ENCODE data around the gene KRT20. TPM values are rescaled to one million over a fixed set of nuclear protein-coding genes. Genes with fewer than 3 reads are reported as not detected.
A peak's percentile ranks its signal among the peaks of the same experiment; 100 is the strongest.

KRT20 gene
- total RNA-seq, 1 donor from 2014 or later: 13.0 TPM

DNA sequence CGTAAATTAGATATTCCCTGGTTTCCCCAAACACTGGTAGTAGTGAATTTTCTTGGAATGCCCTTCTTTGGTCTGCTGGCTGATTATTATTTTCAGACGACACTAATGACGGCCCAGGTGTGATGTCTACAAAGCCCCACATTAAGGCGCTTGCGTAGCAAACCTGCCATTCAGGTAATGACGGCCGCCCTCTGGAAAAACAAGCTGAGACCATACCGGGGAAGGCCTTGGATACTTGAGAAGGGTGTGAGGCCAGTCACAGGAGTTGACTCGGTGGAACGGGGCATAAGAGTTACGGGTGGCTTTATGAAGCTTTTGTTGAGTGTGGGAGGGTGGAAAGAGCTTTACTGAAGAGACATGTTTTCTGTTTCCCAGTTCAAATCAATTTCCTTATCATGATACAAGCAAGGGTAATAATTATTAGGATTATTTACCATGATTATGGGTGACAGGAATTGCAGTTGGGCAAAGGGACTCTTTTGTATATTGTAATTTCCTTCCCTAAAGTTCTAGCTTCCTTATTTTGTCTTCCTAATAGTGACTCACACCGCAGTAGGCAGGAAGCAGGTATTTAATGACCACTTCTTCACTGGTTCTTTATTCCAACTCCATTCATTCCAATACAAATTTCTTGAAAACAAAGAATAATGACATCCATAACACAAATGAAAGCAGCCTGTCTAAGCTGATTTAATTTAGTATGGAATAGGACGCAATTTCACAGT, 27.6 kb upstream of the KRT20 start:
- H3K4me3 Mint-ChIP-seq: peak overlapping the region; percentile 35
- DNase-seq (ENCODE audit: extremely low spot score, unreplicated experiment): no peak
- TF ChIP-seq, protein P1, sequence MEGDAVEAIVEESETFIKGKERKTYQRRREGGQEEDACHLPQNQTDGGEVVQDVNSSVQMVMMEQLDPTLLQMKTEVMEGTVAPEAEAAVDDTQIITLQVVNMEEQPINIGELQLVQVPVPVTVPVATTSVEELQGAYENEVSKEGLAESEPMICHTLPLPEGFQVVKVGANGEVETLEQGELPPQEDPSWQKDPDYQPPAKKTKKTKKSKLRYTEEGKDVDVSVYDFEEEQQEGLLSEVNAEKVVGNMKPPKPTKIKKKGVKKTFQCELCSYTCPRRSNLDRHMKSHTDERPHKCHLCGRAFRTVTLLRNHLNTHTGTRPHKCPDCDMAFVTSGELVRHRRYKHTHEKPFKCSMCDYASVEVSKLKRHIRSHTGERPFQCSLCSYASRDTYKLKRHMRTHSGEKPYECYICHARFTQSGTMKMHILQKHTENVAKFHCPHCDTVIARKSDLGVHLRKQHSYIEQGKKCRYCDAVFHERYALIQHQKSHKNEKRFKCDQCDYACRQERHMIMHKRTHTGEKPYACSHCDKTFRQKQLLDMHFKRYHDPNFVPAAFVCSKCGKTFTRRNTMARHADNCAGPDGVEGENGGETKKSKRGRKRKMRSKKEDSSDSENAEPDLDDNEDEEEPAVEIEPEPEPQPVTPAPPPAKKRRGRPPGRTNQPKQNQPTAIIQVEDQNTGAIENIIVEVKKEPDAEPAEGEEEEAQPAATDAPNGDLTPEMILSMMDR (conservative IDR thresholded peaks at IDR 0.05): no peak
- peak overlapping the region; percentile 92 for H3K27ac Mint-ChIP-seq
- no peaks in the 10 kb centered on the region for H3K9me3 Mint-ChIP-seq
- H3K27me3 Mint-ChIP-seq: no peaks in the 10 kb centered on the region
- H3K36me3 Mint-ChIP-seq: no peaks in the 10 kb centered on the region
- H3K4me1 Mint-ChIP-seq (ENCODE audit: unreplicated experiment): peaks cover 22% of the 10 kb centered on the region

DNA sequence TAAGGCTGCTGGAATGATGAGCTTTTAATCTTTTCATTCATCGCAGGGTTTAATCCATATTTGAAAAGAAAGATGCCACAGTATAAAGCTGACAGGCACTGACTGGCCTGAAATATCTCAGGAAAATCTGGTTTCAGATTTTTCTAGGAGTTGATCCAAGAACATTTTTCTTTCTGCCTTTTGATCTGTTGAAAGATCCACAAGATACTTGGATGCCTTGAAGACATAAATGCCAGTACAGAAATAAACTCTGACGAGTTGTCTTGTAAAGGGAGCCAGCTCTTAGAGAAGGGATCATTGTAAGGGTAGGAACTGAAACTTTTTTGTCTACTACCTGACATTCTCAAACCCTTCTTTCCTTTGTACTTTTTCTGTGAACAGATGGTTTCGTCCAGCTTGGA, 25.4 kb upstream of the KRT20 start:
- H3K27ac Mint-ChIP-seq: peak overlapping the region; percentile 94
- peak overlapping the region; percentile 46 for H3K4me3 Mint-ChIP-seq
- no peaks in the 10 kb centered on the region for H3K27me3 Mint-ChIP-seq
- H3K9me3 Mint-ChIP-seq: no peaks in the 10 kb centered on the region
- DNase-seq (ENCODE audit: extremely low spot score, unreplicated experiment): no peak
- no peaks in the 10 kb centered on the region for H3K36me3 Mint-ChIP-seq
- TF ChIP-seq, protein P1 (conservative IDR thresholded peaks at IDR 0.05): no peak
- H3K4me1 Mint-ChIP-seq (ENCODE audit: unreplicated experiment): peaks cover 22% of the 10 kb centered on the region

DNA sequence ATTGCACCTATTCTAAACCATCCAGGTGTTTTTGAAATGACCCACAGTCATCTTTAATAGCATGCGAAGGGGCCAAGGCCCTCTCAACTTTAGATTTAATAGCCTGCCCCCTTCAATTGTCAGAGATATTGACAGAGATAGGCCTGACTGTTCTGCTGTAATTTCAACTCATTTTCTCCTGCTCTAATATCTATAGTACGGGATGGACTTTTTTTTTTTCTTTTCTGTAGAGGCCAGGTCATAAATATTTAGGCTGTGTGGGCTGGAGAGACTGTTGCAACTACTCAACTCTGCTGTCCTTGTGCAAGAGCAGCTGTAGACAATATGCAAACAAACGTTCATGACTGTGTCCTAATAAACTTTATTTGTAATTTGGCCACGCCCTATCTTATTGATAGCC, 24.7 kb upstream of the KRT20 start:
- DNase-seq (ENCODE audit: extremely low spot score, unreplicated experiment): no peak
- H3K9me3 Mint-ChIP-seq: no peaks in the 10 kb centered on the region
- H3K4me1 Mint-ChIP-seq (ENCODE audit: unreplicated experiment): peaks cover 22% of the 10 kb centered on the region
- no peaks in the 10 kb centered on the region for H3K27me3 Mint-ChIP-seq
- H3K36me3 Mint-ChIP-seq: no peaks in the 10 kb centered on the region
- H3K27ac Mint-ChIP-seq: peak overlapping the region; percentile 94
- TF ChIP-seq, protein P1 (conservative IDR thresholded peaks at IDR 0.05): no peak
- H3K4me3 Mint-ChIP-seq: peak overlapping the region; percentile 46

DNA sequence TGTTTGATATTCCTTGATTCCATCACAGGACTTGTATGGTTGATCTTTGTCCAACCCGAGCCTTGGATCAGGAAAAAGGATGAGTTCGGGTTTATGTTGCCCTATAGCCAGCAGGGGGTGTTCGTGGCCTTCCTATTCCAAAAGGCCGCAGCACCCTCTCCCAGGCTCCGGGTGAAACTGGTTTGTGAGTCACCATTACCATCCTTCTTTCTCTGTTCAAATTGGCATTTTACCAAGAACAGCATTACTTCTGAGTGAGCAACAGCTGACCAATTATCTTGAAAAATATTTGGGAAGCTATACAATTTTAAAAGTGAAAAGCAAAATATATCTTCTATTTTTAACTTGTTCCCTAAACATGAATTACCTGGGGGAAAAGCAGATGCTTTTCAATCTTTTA, 24.3 kb upstream of the KRT20 start:
- Mint-ChIP-seq H3K9me3 (no peaks in the 10 kb centered on the region), H3K27ac (peak overlapping the region; percentile 94), H3K27me3 (peaks cover 3% of the 10 kb centered on the region), H3K4me1 (ENCODE audit: unreplicated experiment) (peaks cover 25% of the 10 kb centered on the region), H3K4me3 (peak overlapping the region; percentile 43), H3K36me3 (peaks cover 3% of the 10 kb centered on the region)
- DNase-seq (ENCODE audit: extremely low spot score, unreplicated experiment): peak; percentile 79
- TF ChIP-seq, protein P1 (conservative IDR thresholded peaks at IDR 0.05): peak; percentile 87

DNA sequence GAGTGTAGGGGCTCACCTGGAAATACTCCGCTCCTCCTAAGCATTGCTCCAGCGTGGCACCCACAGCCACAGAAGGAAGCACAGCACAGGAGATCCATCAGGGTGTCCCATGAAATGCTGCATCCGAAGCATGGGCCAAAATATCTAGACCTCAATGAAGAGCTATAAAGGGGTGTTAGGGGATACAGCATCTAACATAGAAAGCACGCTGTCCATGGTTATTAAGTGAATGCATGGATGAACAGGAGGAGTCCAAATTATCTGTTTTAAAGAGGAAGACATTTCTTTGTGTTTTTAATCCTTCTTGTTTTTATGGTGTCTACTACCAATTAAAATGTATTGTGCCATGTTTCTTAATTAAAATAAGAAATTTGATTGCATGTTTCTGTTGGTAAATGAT, 21.6 kb upstream of the KRT20 start:
- H3K27me3 Mint-ChIP-seq: peaks cover 3% of the 10 kb centered on the region
- peaks cover 4% of the 10 kb centered on the region for H3K36me3 Mint-ChIP-seq
- peaks cover 29% of the 10 kb centered on the region for H3K4me1 Mint-ChIP-seq (ENCODE audit: unreplicated experiment)
- TF ChIP-seq, protein P1 (conservative IDR thresholded peaks at IDR 0.05): no peak
- peaks cover 4% of the 10 kb centered on the region for H3K9me3 Mint-ChIP-seq
- no peak overlapping the region for H3K27ac Mint-ChIP-seq
- no peak for DNase-seq (ENCODE audit: extremely low spot score, unreplicated experiment)
- no peak overlapping the region for H3K4me3 Mint-ChIP-seq
